Mesendoderm (in vitro differentiated cells): Measurements from ENCODE around the gene FAM227A. TPM values are rescaled to one million over a fixed set of nuclear protein-coding genes. Genes with fewer than 3 reads are reported as not detected.

Experiments
- DNase-seq: peaks from one replicate; pipeline ENCODE4 v3.0.0; 2013
- H2AK5ac ChIP-seq: 2 replicates; pipeline ENCODE4 v1.6.1; 2013; ENCODE audit warnings: low read length, inconsistent platforms
- H2BK120ac ChIP-seq: 2 replicates; pipeline ENCODE4 v1.6.1; 2013; ENCODE audit warnings: low read depth, mild to moderate bottlenecking, low read length, moderate library complexity, mixed read lengths
- H2BK15ac ChIP-seq: replicated peaks from 2 replicates; pipeline ENCODE4 v1.6.1; 2013; ENCODE audit warnings: low read depth, mild to moderate bottlenecking, moderate library complexity
- H2BK5ac ChIP-seq: 2 replicates; pipeline ENCODE4 v1.6.1; 2013; ENCODE audit warnings: low read length, inconsistent platforms
- H3K18ac ChIP-seq: 2 replicates; pipeline ENCODE4 v1.6.1; 2013; ENCODE audit warnings: mild to moderate bottlenecking, low read length, mixed read lengths
- H3K23ac ChIP-seq: one replicate; pipeline ENCODE4 v1.6.1; 2013; ENCODE audit warnings: low read length
- H3K27ac ChIP-seq: 2 replicates; pipeline ENCODE4 v1.5.1; 2013; ENCODE audit warnings: low read depth, mild to moderate bottlenecking, inconsistent platforms, low read length, moderate library complexity
- H3K27me3 ChIP-seq: 2 replicates; pipeline ENCODE4 v1.6.1; 2013; ENCODE audit warnings: low read length, control low read depth, mild to moderate bottlenecking, inconsistent platforms; ENCODE audit not compliant: insufficient read depth, poor library complexity
- H3K36me3 ChIP-seq: 2 replicates; pipeline ENCODE4 v1.6.1; 2013; ENCODE audit warnings: low read length, inconsistent platforms; ENCODE audit not compliant: control insufficient read depth, insufficient read depth
- H3K4ac ChIP-seq: one replicate; pipeline ENCODE4 v1.6.1; 2013; ENCODE audit warnings: low read depth, mild to moderate bottlenecking, low read length, moderate library complexity
- H3K4me1 ChIP-seq: 2 replicates; pipeline ENCODE4 v1.6.1; 2013; ENCODE audit warnings: low read depth, low read length, inconsistent platforms; ENCODE audit not compliant: control insufficient read depth
- H3K4me2 ChIP-seq: 2 replicates; pipeline ENCODE4 v1.6.1; 2013; ENCODE audit warnings: low read length
- H3K4me3 ChIP-seq: 2 replicates; pipeline ENCODE4 v1.5.1; 2013; ENCODE audit warnings: mild to moderate bottlenecking, low read length
- H3K56ac ChIP-seq: one replicate; pipeline ENCODE4 v1.6.1; 2013; ENCODE audit warnings: low read length
- H3K79me1 ChIP-seq: 2 replicates; pipeline ENCODE4 v1.6.1; 2013; ENCODE audit warnings: low read length, inconsistent platforms
- H3K79me2 ChIP-seq: 2 replicates; pipeline ENCODE4 v1.6.1; 2013; ENCODE audit warnings: mild to moderate bottlenecking, low read length; ENCODE audit not compliant: control insufficient read depth, insufficient read depth
- H3K9ac ChIP-seq: 2 replicates; pipeline ENCODE4 v1.6.1; 2013; ENCODE audit warnings: low read length, inconsistent platforms
- H4K5ac ChIP-seq: one replicate; pipeline ENCODE4 v1.6.1; 2013; ENCODE audit warnings: low read length
- H4K8ac ChIP-seq: one replicate; pipeline ENCODE4 v1.6.1; 2013; ENCODE audit warnings: low read depth, mild to moderate bottlenecking, control low read depth, low read length, moderate library complexity
- WGBS: extraction: QIAGEN DNeasy Blood & Tissue Kit; methylation state at CpG from one replicate; pipeline ENCODE4 v1.1.7; 2013; ENCODE audit warnings: low lambda C conversion rate, missing lambda C conversion rate; ENCODE audit not compliant: insufficient coverage; ENCODE audit errors: extremely low coverage; 5-methylcytosine and 5-hydroxymethylcytosine counted together
- polyA plus RNA-seq, 2 experiments: library from polyadenylated mRNA; stranded (reverse); fragments of 200-250 nt; gene quantifications; one replicate each; pipeline ENCODE4 v1.2.3, GENCODE V29; 2013

Gene FAM227A
- polyA plus RNA-seq (2013, experiment 1 of 2) = 0.37 TPM
- polyA plus RNA-seq (2013, experiment 2 of 2) = 0.39 TPM

GRCh38 chr22:38656256-38657044 lies at the start of gene FAM227A, which contains the start of gene CBY1:
Gene FAM227A (minus strand): TSS chr22:38656392. CDS start chr22:38650168, 6,224 bp downstream.
Gene CBY1 (plus strand): TSS chr22:38656638. CDS start chr22:38668055, 11,417 bp downstream.
- Histone ChIP-seq H3K4me3 (peak within 1 kb of the TSS; percentile 90), H3K18ac (peak within 1 kb of the TSS; percentile 52), H3K27me3 (no peaks in the 10 kb centered on the region), H3K56ac (peak within 1 kb of the TSS; percentile 95), H4K5ac (no peak within 1 kb of the TSS), H3K4me1 (no peaks in the 10 kb centered on the region), H2BK15ac (no peak within 1 kb of the TSS), H2BK120ac (no peak within 1 kb of the TSS), H3K4me2 (peak within 1 kb of the TSS; percentile 88), H2BK5ac (peak within 1 kb of the TSS; percentile 93), H3K23ac (no peak within 1 kb of the TSS), H2AK5ac (no peak within 1 kb of the TSS), H3K9ac (peak within 1 kb of the TSS; percentile 86), H3K79me2 (no peaks in the 10 kb centered on the region), H3K4ac (no peak within 1 kb of the TSS), H3K79me1 (peaks cover 2% of the 10 kb centered on the region), H4K8ac (no peak within 1 kb of the TSS), H3K27ac (peak within 1 kb of the TSS; percentile 32), H3K36me3 (no peaks in the 10 kb centered on the region)
- peak; percentile 97 for DNase-seq
- WGBS = no CpG with 5 or more reads among the region's 66 CpGs

GRCh38 chr22:38705235-38706100 lies 49.3 kb upstream of the FAM227A start, which contains the start of gene GTPBP1:
Gene GTPBP1 (plus strand): TSS chr22:38705944. CDS start chr22:38705956, 12 bp downstream.
- Histone ChIP-seq H3K79me1 (peaks cover 13% of the 10 kb centered on the region), H3K23ac (no peak within 1 kb of the TSS), H3K9ac (peak within 1 kb of the TSS; percentile 82), H3K4me2 (peak within 1 kb of the TSS; percentile 54), H2BK15ac (no peak within 1 kb of the TSS), H3K4me1 (peaks cover 16% of the 10 kb centered on the region), H3K4me3 (peak within 1 kb of the TSS; percentile 21), H2BK120ac (no peak within 1 kb of the TSS), H3K36me3 (no peaks in the 10 kb centered on the region), H3K27me3 (no peaks in the 10 kb centered on the region), H4K8ac (peak within 1 kb of the TSS; percentile 43), H4K5ac (no peak within 1 kb of the TSS), H3K56ac (peak within 1 kb of the TSS; percentile 93), H3K18ac (peak within 1 kb of the TSS; percentile 86), H2BK5ac (no peak within 1 kb of the TSS), H3K27ac (peak within 1 kb of the TSS; percentile 62), H3K4ac (peak within 1 kb of the TSS; percentile 44), H3K79me2 (peaks cover 42% of the 10 kb centered on the region), H2AK5ac (no peak within 1 kb of the TSS)
- no CpG with 5 or more reads among the region's 55 CpGs for WGBS
- DNase-seq = peak; percentile 100

GRCh38 chr22:38704654-38705234 lies 48.6 kb upstream of the FAM227A start:
- Histone ChIP-seq H3K56ac (peak overlapping the region; percentile 85), H3K79me1 (peaks cover 13% of the 10 kb centered on the region), H2BK5ac (no peak overlapping the region), H2AK5ac (no peak overlapping the region), H3K18ac (no peak overlapping the region), H3K4me2 (peak overlapping the region; percentile 54), H4K5ac (no peak overlapping the region), H3K27ac (peak overlapping the region; percentile 2), H3K36me3 (no peaks in the 10 kb centered on the region), H2BK15ac (no peak overlapping the region), H3K9ac (peak overlapping the region; percentile 72), H3K4me1 (peaks cover 14% of the 10 kb centered on the region), H3K4me3 (no peak overlapping the region), H3K79me2 (peaks cover 39% of the 10 kb centered on the region), H3K4ac (no peak overlapping the region), H2BK120ac (no peak overlapping the region), H3K23ac (no peak overlapping the region), H3K27me3 (no peaks in the 10 kb centered on the region), H4K8ac (no peak overlapping the region)
- WGBS = no CpG with 5 or more reads among the region's 10 CpGs
- peak; percentile 19 for DNase-seq

GRCh38 chr22:38700789-38701628 lies 44.8 kb upstream of the FAM227A start, which contains the start of gene JOSD1:
Gene JOSD1 (minus strand): TSS chr22:38700943. CDS start chr22:38699987, 956 bp downstream.
- DNase-seq = peak; percentile 96
- H3K36me3 ChIP-seq = no peaks in the 10 kb centered on the region
- peak within 1 kb of the TSS; percentile 93 for H3K4me3 ChIP-seq
- H2AK5ac ChIP-seq = no peak within 1 kb of the TSS
- peak within 1 kb of the TSS; percentile 96 for H3K9ac ChIP-seq
- peaks cover 19% of the 10 kb centered on the region for H3K79me2 ChIP-seq
- peak within 1 kb of the TSS; percentile 81 for H3K4me2 ChIP-seq
- H3K4ac ChIP-seq = peak within 1 kb of the TSS; percentile 59
- peaks cover 3% of the 10 kb centered on the region for H3K4me1 ChIP-seq
- no peak within 1 kb of the TSS for H2BK15ac ChIP-seq
- H3K79me1 ChIP-seq = peaks cover 9% of the 10 kb centered on the region
- H2BK5ac ChIP-seq = no peak within 1 kb of the TSS
- H3K27ac ChIP-seq = peak within 1 kb of the TSS; percentile 76
- no peak within 1 kb of the TSS for H3K23ac ChIP-seq
- peak within 1 kb of the TSS; percentile 44 for H4K5ac ChIP-seq
- H4K8ac ChIP-seq = peak within 1 kb of the TSS; percentile 5
- peak within 1 kb of the TSS; percentile 93 for H3K18ac ChIP-seq
- peak within 1 kb of the TSS; percentile 52 for H2BK120ac ChIP-seq
- no peaks in the 10 kb centered on the region for H3K27me3 ChIP-seq
- WGBS = no CpG with 5 or more reads among the region's 94 CpGs
- H3K56ac ChIP-seq = peak within 1 kb of the TSS; percentile 97
